GM19240 (cell line): ENCODE results near the gene CDA.
A peak's percentile ranks its signal among the peaks of the same experiment; 100 is the strongest.

ENCODE experiments used
- DNase-seq: peaks from one replicate; pipeline ENCODE4 v3.0.0; 2011; ENCODE audit warnings: low spot score; ENCODE audit not compliant: insufficient read length

The CDA gene

DNA sequence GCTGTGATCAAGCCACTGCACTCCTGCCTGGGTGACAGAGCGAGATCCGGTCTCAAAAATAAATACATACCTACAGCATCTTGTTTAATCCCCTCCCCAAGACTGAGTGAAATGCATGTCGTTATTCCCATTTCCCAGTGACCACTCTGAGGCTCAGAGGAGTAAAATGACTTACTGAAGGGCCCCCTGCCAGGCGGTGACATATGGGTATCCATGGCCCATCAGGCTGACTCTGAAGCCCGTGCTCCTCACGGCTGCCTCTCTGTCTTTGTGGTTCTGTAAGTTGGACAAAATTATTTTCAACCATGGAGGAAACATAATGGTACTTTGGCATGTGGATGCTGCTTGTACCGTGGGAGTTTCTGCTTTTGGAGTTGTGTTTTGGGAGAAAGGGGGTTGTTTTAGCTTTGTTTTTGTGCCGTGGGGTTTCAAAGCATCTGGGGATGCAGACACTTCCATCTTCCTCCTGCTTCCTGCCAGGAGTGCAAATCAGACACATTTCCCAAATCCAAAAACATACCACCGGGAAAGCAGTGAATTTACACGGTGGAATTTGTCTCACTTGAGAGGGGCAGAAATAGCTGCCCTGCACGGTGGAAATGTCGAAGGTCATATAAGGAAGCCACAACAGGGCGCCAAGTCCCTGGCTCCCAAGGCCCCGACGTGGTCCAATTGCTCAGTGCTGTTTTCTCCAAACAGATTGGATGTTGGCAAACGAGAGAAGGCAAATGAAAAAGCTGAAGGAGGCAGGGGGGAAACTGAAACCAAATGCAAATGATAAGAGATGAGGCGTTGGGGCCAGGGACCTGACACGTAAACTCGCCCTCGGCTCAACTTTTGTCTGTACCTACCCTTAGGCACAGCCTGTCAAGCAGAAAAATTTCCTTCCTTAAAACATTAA is 27.3 kb downstream of the CDA start:
- DNase-seq = peak; percentile 59

DNA sequence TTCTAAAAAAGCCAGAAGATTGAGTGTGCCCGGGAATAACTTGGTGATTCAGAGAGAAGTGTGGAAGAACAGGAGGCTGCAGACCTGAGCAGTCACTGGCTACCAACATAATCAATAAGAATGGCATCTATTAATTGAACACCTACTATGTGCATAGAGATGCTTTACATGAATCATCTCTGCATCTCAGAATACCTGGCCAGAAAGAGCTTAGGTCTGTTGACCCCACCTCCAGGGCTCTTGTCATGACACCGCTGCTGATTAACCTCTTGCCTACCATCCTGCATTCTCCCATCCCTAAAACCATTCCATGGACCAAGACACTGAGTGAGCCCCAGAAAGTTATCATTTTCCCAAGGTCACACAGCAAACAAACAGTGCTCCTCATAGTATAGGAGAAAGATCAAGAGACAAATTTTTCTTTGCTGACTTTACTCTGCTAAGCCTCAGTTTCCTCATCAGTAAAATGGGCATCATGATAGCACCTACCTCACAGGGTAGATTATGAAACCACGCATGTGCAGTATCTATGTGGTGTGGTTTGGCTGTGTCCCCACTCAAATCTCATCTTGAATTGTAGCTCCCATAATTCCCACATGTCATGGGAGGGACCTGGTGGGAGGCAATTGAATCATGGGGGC is 28.1 kb downstream of the CDA start:
- no peak for DNase-seq

DNA sequence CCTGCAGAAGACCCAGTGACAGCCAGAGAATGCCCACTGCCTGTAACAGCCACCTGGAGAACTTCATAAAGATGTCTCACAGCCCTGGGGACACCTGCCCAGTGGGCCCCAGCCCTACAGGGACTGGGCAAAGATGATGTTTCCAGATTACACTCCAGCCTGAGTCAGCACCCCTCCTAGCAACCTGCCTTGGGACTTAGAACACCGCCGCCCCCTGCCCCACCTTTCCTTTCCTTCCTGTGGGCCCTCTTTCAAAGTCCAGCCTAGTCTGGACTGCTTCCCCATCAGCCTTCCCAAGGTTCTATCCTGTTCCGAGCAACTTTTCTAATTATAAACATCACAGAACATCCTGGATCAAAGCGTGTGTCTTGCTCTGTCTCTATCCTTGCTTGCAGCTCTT is 29.7 kb downstream of the CDA start:
- no peak for DNase-seq

DNA sequence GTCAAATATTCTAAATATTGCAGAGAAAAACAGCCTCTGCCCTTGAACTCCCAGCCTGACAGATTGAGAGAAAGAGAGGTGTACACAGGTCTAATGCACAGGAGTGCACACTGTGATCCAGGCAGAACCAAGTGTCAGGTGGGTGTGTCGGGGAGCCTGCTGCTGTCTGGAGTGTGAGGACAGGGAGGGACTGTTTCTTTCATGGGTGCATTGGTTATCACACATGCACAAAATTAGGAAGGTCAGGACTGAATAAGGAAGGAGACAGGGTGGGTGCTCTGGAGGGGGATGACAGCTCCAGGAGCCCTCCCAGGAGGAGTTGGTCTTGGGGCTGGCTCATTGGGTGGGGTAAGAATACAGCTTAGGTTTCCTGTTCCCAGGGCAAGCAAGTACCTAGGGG is 31.1 kb downstream of the CDA start:
- DNase-seq = no peak

DNA sequence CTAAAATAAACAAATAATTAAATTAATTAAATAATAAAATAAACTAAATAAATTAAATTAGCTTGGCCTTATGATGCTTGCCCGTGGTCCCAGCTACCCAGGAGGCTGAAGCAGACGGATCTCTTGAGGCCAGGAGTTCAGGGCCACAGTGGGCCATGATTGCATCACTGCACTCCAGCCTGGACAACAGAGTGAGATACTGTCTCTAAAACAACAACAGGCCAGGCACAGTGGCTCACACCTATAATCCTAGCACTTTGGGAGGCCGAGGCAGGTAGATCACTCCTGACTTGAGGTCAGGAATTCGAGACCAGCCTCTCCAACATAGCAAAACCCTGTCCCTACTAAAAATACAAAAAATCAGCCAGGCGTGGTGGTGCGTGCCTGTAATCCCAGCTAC is 32.1 kb downstream of the CDA start:
- DNase-seq = no peak

DNA sequence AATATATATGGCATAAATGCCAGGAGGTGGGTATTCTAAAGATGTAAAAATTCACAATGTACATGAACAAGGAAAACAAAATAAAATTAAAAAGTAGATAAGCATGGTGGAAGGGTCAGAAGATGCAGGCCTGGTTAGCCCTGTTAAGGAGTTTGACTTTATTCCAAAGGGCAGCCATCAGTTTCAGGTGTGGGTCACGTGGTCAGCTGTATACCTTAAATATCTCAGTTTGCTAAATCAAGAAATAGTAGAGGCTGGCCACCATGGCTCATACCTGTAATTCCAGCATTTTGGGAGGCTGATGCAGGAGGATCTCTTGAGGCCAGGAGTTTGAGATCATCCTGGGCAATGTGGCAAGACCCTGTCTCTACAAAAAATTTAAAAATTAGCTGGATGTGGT is 35.8 kb downstream of the CDA start:
- DNase-seq = no peak

DNA sequence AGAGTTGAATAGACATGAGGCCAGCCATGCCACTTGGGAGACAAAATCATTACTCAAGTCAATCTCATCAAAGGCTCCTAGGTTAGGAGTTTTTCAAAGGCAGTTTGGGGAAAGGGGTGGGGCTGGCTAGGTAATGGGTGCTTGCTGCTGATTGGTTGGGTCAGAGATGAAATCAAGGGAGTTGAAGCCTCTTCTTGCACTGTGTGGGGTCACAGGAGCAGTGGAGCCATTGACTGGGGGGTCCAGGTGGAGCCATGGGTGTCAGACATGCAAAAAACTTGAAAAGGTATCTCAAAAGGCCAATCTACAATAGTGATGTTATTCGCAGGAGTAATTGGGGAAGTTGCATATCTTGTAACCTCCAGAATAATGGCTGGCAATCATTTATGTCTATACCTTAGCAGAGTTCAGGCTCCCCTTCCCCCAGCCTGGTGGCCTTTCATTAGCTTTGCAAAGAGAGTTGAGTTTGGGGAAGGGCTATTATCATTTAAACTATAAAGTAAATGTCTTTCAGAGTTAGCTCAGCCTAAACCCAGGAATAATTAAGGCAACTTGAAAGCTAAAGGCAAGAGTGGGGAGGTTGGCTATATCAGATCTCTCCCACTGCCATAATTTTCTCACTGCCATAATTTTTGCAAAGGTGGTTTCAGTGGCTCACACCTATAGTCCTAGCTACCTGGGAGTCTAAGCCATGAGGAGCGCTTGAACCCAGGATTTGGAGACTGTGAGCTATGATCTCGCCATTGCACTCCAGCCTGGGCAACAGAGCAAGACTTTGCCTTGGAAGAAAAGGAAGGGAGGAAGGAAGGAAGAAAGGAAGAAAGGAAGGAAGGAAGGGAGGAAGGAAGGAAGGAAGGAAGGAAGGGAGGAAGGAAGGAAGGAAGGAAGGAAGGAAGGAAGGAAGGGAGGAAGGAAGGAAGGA is 36.5 kb downstream of the CDA start:
- no peak for DNase-seq

DNA sequence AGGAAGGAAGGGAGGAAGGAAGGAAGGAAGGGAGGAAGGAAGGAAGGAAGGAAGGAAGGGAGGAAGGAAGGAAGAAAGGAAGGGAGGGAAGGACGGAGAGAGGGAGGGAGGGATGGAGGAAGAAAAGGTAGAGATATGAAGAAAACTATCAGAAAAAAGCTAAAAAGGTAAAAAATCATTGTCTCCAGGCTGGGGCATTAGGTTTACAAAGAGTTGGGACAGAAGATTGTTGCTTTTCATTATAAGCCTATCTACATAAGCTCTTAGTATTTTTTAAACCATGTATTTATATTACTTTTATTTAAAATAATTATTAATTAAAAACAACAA is 37.2 kb downstream of the CDA start:
- DNase-seq = no peak

DNA sequence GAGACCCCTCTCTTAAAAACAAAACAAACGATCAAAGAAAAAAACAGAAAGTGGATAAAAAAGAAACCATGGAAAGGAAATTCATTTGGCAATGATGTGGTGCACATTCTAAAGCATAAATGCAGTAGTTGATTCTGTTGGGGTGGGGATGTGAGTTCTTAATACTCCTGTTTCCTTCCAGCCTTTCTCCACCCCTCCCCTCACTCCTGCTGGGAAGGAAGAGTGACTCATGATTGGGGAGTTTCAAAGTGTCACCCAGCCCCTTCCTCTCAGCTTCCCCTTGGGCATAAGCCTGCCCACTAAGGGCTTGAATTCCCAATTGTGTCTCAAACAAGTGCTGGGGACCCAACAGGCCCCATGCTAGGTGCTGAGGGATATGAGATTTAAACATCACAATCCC is 37.6 kb downstream of the CDA start:
- DNase-seq = no peak

DNA sequence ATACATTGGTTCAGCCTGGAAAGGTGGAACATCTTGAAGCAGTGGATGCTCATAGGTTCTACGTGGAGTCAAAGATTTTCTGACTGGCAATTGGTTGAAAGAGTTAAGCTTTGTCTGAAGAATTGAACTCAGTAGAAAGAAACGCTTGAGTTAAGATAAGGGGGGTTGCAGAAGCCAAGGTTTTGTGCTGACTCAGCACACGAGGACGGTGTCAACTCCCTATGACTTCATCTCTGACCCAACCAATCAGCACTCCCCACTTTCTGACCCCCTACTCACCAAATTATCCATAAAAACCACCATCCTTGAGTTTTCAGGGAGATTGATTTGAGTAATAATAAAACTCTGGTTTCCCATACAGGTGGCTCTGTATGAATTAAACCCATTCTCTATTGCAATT is 41.8 kb downstream of the CDA start:
- DNase-seq = no peak

DNA sequence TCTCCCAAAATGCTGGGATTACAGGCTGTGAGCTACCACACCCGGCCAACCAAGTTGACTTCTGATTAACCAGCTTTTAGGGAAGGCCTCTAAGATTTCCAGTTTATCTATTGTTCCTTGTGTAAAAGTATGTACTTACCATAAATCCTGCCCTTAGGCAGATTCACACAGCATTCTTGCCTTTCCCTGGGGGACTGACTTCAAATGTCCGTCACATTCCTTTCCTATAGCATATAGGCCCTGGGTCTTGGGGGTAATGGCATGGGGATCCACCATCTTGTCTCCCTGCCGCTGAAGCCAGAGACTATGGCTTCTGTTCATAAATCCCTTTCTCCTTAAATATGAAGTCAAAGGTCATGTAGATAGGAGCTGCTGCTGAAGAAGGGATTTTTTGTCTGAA is 43.5 kb downstream of the CDA start:
- no peak for DNase-seq

DNA sequence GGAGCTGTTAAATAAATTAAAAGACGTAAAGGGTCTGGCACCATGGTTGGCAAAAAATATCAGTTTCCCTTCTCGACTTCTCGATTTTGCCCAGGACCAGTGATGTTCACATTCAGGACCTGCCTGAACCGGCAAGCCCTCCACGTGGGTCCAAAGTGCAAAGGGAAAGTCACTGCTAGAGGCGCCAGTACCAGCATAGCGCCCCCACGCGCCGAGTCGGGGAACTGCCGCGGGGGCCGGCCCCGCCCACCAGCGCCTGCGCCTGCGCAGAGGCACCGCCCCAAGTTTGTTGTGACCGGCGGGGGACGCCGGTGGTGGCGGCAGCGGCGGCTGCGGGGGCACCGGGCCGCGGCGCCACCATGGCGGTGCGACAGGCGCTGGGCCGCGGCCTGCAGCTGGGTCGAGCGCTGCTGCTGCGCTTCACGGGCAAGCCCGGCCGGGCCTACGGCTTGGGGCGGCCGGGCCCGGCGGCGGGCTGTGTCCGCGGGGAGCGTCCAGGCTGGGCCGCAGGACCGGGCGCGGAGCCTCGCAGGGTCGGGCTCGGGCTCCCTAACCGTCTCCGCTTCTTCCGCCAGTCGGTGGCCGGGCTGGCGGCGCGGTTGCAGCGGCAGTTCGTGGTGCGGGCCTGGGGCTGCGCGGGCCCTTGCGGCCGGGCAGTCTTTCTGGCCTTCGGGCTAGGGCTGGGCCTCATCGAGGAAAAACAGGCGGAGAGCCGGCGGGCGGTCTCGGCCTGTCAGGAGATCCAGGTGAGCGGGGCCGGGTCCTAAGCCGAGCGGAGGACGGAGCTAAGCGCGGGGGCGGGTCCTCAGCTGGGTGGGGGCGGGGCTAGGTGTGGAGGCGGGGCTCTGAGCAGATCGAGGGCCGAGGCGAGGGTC is 44.5 kb downstream of the CDA start, which contains the start of gene PINK1:
Gene PINK1 (plus strand): TSS at position 269 of the 875 bp plus-strand sequence. CDS start 91 bp downstream, at position 360.
- peak; percentile 78 for DNase-seq

DNA sequence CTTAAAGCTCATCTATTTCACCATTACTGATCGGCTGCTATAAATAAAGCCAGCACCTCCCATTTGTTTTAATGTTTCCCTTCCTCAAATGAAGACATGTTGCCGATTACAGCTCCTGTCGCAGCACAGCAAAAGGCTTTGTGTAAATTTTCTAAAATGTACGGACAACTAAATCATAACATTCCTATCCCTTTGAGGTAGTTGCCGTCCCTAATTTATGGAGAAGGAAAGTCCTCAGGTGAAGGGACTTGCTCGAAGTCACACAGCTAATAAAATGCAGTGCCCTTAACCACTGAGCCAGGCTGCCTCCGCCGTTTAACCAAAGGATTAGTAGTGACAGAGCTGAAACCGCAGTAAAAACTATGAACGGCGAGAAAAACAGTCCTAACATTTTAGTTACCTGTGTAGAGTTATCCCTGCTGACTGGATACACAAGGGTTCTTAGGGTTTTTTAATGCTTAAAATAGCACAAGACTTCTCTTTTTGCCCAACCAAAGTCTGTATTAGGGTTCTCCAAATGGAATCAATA is 45.2 kb downstream of the CDA start:
- DNase-seq = no peak

DNA sequence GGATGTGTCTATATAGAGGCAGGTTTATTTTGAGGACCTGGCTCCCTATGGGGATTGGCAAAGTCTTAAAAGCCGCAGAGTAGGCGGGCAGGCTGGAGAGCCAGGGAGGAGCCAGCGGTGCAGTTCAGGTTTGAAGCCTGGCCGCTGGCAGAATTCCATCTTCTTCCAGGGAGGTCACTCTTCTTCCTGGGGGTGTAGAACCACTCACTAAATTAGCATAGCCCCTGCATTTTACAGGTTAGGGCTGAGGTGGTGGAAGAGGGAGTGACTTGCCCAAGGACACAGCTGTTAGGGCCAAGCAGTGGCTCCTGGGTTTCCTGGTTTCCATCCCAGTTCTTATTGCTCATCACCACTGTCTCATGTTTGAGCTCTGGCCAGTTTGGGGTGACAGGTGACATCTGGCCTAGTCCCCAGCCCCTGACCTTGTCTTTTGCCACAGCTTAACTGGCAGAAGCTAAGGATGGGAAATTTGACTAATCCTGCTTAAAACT is 45.7 kb downstream of the CDA start:
- no peak for DNase-seq

DNA sequence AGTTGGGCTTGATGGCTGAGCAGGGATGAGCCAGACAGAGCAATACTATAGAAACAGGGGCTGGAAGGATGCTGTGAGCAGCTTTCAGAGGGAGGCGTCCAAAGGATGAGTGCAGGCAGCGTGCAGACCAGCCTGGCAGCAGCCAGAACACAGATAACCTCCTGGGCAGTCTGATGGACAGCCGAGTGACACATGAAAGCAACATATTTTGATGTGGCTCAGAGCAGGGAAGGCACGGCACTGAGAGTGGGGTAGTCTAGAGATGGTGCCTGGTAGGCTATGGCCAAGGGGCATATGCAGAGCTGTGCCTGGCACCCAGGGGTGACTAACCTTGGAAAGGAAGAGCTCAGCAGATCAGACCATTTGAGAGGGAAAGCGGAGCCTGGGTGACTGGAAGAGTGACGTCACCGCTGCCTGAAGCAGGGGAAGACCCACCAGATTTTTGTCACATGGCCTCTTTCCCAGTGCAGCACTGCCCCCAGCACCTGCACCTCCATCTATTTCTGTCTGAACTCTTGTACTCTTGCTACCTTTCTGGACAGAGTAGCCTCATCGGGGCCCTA is 48.0 kb downstream of the CDA start:
- no peak for DNase-seq

DNA sequence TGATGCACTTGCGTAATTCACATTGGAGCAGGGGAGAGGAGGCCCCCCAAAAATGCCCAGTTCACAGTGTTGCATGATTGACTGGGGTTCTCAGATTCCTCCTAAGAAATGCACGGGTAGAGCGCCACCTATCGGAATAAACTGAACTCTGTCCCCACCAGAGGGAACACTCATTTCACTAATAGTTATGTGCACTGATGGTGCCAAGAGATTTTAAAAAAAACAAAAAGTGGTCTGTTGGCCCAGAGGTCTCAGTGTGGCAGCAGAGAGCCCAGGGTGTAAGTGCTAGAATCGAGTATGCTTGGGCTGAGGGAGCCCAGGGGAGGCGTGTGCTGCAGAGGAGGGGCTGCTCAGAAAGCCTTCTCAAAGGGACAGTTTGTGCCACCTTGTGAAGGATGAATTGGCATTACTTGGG is 51.3 kb downstream of the CDA start:
- peak; percentile 37 for DNase-seq

DNA sequence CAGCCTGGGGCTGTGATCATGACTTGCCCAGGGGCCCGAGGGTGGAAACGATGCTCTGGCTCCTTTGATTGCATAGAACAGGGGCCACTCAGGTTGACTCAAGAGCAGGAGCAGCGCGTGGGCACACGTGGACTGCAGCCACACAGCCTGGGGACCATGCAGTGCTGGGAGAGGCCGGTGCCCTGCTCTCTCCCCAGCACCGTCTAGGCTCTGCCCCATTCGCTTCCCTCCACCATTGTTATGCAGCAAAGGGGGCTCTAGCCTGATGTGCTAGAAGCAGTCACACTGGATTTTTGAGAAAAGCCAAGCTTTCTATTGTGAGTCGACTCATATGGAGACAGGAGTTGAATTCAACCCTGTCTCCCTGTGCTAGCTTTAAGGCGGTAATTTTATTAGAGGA is 53.1 kb downstream of the CDA start:
- no peak for DNase-seq

DNA sequence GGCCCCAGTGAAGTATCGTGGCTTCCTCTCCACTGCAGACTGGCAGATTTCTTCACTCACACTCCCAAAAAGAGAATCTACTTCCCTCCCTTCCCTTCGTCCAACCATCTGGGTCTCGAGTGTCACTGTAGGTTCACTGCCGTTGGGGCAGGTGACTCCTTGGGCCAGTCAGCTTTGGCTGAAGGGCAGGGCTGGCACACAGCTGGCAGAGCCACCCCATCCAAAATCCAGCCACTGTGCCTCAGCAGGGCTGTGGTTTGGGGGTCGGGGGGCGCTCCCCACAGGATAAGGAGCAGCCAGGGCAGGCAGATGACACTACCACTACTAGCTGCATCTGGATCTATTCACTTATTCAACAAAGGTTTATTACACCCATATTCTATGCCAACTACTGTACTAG is 54.2 kb downstream of the CDA start:
- no peak for DNase-seq

DNA sequence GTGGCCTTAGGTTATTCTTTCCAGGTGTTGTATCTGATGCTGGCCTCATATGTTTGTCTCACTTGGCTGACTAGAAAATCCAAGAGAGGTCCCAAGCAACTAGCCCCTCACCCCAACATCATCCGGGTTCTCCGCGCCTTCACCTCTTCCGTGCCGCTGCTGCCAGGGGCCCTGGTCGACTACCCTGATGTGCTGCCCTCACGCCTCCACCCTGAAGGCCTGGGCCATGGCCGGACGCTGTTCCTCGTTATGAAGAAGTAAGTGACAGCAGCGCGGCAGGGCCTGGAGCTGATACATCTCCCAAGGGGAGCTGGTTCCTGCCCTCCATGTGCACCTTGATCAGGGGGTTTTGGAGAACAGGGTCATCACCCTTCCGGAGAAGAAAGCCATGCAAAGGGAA is 55.5 kb downstream of the CDA start:
- no peak for DNase-seq

DNA sequence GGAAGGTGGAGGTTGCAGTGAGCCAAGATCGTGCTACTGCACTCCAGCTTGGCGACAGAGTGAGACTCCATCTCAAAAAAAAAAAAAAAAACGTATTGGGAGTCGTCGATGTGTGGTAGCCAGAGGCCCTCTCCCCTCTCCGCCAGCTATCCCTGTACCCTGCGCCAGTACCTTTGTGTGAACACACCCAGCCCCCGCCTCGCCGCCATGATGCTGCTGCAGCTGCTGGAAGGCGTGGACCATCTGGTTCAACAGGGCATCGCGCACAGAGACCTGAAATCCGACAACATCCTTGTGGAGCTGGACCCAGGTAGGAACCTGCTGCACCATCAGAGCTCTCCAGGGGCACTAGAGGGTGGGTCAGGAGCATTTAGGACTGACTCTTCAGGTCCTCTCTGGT is 56.5 kb downstream of the CDA start:
- DNase-seq = no peak
